GM21825 (cell line): ENCODE measurements around the gene HOXA3.

Source experiments
- ATAC-seq: cut with Tn5 transposase; IDR thresholded peaks from one replicate; pipeline ENCODE4 v1.9.1; 2021; ENCODE audit warnings: mild to moderate bottlenecking, moderate library complexity; ENCODE audit not compliant: unreplicated experiment

Gene HOXA3

DNA sequence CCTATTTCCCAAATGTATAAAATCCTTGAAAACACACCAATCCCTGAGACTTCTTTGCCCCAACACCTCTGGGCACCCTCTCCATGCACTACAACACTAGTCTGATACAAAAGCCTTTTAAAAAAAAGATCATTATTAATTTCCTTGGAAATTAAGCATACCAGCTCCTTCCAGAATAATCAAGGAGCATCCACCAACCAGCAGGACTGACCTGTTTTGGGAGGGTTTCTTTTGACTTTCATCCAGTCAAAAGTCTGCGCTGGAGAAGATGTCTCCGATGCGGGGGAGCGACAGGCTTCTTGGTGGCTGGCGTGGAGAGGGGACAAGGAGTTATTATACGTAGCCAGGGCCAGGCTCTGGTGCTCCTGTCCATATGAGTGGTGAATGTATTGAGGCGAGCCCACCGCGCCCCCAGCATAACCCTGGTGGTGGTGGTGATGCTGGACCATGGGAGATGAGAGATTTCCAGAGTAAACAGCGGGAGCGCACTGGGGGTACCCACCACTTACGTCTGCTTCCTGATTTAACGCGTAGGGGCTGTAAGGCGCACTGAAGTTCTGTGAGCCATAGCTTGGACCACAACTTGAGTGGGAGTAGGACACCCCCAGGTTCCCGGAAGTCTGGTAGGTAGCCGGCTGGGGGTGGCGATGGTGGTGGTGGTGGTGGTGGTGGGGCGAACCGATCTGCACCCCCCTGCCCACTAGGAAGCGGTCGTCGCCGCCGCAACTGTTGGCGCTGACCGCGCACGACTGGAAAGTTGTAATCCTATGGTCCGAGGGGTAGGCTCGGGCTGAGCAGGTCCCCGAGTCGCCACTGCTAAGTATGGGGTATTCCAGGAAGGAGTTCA, 57.1 kb downstream of the HOXA3 start:
- ATAC-seq: no peak

DNA sequence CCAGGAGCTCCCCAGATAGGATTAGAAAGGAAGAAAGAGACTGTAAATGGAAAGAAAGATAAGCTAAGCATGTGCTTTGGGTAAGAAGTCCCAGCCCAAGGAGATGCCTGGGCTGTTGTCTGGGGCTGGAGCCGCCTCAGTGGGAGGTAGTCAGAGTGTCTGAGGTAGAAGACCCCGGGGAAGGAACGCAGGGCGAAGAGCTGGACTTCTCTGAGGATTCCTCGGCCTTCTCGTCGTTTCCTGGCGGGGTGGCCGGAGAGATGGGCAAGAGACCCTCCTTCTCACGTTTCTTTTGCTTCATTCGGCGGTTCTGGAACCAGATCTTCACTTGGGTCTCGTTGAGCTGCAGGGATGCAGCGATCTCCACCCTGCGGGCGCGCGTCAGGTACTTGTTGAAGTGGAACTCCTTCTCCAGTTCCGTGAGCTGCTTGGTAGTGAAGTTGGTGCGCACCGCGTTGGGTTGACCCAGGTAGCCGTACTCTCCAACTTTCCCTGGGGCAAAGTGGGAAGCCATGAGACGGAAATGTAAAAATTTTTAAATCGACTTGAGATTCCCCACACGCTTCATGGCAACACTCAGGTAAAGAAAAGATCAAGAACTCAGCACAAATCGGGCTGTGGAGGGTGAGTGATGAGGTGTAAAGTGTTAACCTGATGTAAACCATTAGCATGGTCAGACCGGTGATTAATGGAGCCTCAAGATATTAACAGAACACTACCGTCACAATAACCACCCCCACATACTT, 57.9 kb downstream of the HOXA3 start:
- no peak for ATAC-seq

GRCh38 chr7:27093184-27093895, 59.0 kb downstream of the HOXA3 start:
- ATAC-seq: no peak

- ATAC-seq: no peak
These were observed 59.6 kb downstream of the HOXA3 start for GRCh38 chr7:27092819-27093110.

- no peak for ATAC-seq
These were observed 60.2 kb downstream of the HOXA3 start for GRCh38 chr7:27091941-27092818.

- no peak for ATAC-seq
These were observed 61.3 kb downstream of the HOXA3 start for GRCh38 chr7:27091105-27091504.

DNA sequence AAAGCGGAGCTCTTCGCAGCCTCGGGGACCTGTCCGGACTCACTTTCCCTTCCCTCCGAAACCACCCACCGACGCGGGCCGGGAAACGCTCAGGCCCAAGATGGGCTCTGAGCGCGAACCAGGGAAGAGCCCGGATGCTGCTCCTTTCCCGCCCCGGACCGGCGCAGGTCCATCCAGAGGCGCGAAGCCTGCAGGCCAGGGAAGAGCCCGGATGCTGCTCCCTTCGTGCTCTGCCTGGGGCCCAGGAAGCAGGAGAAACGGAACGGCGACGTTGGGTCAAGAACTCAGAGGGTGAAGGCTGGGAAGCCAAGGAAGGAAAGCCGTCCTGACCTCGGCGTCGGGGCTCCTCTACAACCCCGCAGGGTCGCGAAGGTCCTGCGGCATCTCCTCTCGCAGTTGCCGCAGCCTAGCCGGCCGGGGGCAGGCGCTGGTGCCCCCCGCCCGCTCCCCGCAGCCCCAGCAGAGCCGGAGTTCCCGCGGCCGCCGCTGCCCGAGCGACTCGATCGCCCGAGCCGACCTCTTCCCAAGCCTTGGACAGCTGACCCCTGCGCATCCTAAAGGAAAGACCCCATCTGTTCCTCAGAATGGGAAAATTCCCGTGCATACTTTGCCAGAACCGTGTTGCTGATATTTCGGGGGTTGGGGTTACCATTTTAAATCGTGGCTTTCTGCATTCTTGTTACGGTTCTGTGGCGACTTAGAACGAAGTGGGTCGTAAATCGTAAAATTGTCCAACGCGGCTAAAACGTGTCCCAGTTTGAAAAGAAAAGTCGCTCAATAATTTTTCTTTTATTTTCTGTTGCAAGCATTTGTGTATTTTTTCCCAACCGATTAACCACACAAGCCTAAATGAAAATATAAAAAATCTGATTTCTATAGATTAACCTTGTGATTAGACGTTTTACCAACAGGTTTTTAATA, 64.1 kb downstream of the HOXA3 start:
- ATAC-seq: no peak

DNA sequence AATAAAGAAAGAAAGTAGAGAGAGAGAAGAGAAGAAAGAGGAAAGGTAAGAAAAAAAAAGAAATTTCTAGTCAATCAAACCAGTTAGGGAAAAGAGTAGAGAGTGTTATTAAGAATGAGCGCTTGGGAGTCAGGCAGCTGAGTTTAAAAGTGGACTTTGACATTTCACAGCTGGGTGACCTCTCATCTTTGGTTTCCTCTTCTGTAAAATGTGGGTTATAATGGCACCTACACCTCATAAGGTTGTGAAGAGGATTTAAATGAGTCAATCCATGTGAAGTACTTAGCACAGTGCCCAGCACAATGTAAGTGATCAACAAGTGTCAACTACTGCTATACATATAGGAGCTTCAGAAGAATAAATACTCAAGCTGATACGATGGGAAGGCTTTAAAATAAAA, 68.7 kb downstream of the HOXA3 start:
- ATAC-seq: no peak

DNA sequence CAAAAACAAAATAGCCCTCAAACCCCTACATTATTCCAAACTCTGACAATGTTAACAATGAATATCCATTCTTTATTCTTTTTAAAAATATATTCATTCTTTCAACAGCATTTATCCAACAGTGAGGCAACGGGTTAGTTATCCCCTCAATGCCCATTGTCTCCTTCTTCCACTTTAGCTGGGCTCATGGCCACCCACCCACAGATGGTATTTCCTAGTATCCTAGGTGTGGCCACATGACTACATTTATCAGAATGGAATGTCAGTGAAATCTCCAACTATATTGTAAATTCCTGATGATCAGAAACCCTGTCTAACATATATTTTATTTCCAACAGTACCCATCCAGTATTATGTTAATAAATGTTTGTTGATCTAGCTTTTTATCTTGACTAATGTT, 70.2 kb downstream of the HOXA3 start:
- ATAC-seq: no peak

DNA sequence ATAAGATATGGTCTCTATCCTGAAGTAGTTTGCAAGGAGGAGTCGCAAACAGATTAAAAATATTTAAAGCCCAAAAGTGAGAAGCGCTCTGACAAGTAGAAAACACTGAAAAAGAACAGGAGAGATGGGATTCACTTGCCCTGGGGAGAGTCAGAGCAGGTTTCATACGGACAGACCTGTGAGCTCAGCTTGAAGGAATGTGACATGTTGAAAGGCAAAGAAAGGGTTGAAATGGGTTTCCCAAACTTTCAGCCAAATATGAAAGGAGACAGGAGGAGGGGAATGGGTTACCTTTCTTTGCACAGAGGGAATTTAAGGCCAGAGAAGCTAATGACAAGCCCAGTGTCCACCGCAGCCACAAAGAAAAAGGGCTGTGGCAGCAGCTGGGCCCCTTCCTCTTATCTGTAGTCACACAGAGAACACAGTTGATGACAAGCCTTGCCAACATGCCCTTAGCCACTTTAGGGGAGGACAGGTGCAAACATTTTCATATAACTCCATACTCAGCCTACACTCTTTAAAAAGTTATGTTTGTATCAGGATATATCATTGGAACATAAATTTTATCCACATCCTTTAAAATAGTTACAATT, 71.4 kb downstream of the HOXA3 start:
- no peak for ATAC-seq

GRCh38 chr7:27079234-27079975, 73.0 kb downstream of the HOXA3 start:
- ATAC-seq: no peak

- ATAC-seq: no peak
These were observed 73.7 kb downstream of the HOXA3 start for GRCh38 chr7:27078616-27079233.

- ATAC-seq: no peak
These were observed 79.3 kb downstream of the HOXA3 start for GRCh38 chr7:27073076-27073475.

- ATAC-seq: no peak
These were observed 80.6 kb downstream of the HOXA3 start for GRCh38 chr7:27071622-27072390.

- no peak for ATAC-seq
These were observed 84.1 kb downstream of the HOXA3 start for GRCh38 chr7:27068259-27068658.

DNA sequence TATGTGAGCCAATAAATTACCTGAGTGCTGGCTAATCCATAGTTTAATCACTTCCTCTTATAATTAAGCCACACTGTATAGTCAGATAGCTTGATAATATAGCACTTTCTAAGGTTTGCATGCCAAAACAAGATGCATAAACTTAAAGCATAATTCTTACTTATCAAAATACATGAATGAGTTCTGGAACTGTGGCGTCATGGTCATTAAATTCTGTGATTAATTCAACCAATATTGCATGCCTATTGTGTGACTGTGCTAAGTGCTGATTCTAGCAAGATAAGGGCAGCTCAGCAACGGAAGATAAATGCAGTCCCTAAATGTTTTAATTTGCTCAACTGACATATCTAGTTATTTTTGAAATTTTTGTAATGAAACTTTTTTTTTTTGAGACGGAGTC, 86.2 kb downstream of the HOXA3 start:
- no peak for ATAC-seq

- no peak for ATAC-seq
These were observed 86.7 kb downstream of the HOXA3 start for GRCh38 chr7:27065709-27066108.

GRCh38 chr7:27064661-27065060, 87.7 kb downstream of the HOXA3 start:
- ATAC-seq: no peak
